HG03039 (cell line): ENCODE data around the gene ROBO1.
"Not testable (repeated sequence)": the region's sequence is repeated elsewhere in the genome, so short reads cannot be mapped to it uniquely, and the experiment has no call there.

Experiments
- ATAC-seq: cut with Tn5 transposase; IDR thresholded peaks from one replicate; pipeline ENCODE4 v1.9.1; 2021; ENCODE audit warnings: mild to moderate bottlenecking, moderate library complexity; ENCODE audit not compliant: unreplicated experiment

ROBO1 gene

DNA sequence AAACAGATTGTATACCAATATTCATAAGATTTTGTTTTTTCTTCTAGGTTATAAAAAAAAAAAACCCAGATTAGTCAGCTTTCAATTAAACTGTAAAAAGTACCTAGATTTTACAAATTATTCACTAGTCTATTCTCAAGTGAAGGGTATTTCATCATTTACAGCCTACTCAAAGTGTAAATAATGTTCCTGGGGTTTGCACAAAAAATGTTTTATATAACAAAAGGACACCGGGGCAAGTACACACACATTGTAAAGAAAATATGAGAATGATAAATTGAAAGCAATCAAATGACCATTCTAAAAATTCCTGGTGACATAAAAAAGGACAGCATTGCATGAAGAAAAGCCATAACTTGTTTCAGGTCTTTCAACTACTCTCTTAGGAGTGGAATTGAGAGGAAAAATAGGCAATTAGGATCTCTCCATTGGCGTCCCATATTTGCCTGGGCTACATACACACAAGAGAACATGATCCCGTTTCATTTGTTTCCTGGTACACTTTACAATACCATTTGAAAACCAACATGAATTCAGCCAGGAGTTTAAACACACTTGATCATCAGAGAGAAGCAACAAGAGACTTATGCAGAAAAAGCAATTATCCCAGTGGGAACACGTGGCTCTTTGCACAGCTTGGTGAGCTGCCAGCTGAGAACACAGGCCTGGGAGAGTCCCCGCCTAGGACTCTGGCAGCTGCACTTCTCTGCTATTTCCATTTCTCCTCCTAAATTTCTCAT is 1039.2 kb downstream of the ROBO1 start:
- no peak for ATAC-seq

DNA sequence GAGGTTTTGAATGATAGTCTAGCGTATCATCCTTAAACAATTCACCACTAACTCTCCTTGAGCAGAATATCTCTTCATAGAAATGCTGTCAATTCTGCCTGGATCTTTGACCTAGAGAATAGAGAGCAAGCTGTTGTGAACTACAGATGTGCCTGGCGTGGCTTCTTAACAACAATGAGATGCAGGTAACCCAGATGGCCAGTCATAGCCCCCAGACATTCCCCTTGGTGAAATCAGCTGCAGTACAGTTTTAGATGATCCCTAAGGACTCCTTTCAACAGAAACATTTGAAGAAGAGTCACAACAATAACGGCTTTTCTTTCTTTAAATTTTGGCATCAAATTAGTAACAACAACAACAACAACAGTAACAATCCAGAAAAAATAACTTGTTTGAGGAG is 1041.3 kb downstream of the ROBO1 start:
- ATAC-seq: no peak

DNA sequence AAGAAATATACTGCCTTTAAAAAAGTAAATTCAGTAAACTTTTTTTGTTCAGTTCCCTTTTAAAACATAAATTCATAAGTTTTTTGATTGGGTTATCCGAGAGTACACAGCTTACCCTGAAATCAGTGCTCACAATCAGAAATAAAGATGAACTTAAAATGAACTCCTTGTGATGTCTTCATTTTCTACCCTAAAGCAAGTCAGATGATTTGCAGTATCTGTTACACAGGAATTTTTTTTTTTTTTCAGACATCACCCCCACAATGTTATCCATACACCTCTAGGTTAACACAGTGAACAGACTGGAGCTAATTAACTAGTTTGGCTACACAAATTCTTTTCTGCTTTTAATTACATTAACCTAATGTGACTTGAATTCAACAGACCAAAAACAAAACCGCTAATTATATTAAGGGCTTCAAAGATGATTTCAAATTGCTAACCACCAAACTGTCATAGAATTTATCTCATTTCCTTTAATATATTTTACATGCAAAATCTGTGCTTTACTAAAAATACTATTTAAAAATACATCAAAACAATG is 1042.0 kb downstream of the ROBO1 start:
- no peak for ATAC-seq

DNA sequence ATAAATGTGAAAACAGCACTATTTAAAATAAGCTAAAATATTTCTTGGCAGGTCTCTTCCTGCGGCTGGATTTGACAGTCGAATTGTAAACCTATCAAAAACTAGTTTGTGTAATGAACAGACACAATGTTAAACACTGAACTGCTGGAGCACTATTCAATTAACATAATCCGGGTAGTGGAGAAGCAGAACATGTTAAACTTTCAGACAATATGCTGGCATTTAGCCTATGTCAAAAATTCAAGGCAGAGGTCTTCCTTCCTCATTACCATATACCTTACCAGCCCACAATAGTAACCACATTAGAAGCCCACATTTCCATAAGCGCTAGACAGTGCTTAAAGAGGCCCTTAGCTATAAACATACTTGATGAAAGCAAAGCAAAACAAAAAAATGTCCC is 1042.9 kb downstream of the ROBO1 start:
- no peak for ATAC-seq

DNA sequence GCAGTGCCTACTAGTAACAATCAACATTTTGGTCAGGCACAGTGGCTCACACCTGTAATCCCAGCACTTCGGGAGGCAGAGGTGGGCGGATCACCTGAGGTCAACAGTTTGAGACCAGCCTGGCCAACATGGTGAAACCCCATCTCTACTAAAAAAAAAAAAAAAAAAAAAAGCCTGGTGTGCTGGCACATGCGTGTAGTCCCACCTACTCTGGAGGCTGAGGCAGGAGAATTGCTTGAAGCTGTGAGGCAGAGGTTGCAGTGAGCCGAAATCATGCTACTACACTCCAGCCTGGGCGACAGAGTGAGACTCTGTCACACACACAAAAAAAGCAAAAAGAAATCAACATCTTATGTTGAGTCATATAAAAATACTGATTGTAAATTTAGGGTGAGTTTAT is 1043.4 kb downstream of the ROBO1 start:
- ATAC-seq: not testable (repeated sequence)

DNA sequence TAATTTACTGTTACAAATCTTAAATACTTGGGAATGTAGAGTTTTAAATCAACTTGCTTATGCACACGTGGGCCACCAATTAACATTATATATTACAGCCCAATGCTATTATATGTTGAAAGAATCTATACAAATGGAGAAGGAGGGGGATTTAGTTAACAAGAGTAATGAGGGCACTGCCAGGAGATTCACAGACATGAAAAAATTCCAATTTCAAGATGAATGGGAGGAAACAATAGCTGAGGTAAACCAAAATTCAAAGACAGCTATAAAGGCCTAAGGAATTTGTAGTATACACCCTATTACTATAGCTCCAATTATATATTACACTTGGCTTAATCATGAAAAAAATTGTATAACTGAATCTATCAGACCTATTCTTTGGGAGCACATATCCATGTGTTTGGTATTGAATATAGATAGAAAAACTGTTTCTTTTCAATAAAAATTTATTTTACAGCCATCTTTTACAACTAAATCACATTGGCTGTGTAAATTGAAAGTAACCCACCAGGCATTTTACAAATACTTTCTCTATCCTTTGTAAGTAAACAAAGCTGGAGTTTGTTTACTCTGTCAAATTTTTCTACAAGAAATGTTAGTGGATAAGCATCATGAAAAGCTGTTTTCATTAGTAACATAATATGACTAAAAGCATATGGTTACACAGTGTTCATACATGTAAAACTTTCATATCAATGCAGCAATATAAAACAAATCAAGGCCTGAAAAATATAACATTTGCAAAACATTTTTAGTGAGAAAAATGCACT is 1045.8 kb downstream of the ROBO1 start:
- no peak for ATAC-seq

DNA sequence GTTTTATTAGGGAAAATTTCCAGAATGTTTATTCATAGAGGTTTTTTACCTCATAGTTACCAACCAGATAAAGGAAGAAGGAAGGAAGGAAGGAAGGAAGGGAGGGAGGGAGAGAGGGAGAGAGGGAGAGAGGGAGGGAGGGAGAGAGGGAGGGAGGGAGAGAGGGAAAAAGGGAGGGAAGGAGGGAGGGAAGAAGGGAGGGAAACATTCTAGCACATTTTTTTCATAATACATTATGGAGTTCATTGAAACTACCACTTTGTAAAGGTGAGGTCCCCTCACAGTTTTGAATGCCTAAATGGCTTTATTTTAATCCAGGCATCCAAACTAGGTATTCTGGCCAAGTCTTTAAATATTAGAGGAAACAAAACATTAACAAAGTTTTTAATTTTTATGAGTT is 1049.1 kb downstream of the ROBO1 start:
- ATAC-seq: no peak

DNA sequence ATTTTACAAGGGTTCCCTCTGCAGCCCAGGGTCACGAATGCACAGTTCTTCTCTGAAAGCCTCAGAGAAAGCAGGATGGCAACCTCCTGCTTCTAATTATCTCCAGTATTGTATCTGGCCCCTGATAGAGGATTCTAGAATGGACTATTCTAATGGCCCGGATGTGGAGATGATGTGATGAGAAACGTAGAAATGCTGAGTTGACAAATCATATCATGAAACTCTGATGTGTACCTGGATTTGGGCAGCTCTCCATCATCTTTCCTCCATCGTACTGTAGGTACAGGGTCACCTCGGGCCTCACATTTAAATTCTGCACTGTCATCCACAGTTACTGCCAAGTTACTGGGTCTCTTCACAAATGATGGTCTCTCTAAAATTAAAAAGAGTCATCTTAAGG is 1050.8 kb downstream of the ROBO1 start:
- no peak for ATAC-seq

DNA sequence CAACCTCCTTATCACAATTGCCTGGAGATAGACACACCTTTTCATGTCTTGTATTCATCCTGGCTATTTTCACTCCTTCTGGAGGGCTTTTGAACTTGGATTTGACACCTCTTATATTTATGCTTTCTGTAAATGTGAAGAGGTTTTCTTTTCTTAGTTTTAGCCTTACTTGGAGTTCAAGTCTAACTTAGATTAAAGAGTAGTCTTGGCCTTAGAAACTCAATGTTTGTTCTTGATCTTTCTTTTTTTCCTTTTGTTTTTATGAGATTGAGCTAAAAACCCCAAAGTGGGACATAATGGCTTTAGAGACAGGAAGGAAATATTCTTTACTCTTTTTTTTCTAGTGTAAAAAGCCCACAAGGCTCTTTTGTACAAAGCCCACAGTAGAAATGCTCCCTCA is 1054.9 kb downstream of the ROBO1 start:
- ATAC-seq: no peak

DNA sequence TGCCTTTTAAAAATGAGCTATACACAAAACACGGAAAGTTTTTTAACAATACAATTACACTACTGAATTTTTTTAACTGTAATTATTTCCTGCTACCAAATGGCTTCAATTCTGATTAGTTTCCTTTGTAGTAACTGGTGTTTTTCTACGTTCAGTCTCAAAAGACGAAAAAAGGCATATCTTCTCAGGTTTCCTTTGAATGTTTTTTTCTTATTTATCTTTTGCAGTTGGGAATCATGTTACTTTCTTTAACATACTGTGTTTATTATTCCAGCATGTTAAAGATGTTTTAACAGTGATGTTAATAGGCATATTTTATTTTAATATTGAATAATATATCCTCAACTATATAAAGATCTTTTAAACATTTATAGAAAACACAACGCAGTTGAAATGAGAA is 1055.5 kb downstream of the ROBO1 start:
- ATAC-seq: no peak

DNA sequence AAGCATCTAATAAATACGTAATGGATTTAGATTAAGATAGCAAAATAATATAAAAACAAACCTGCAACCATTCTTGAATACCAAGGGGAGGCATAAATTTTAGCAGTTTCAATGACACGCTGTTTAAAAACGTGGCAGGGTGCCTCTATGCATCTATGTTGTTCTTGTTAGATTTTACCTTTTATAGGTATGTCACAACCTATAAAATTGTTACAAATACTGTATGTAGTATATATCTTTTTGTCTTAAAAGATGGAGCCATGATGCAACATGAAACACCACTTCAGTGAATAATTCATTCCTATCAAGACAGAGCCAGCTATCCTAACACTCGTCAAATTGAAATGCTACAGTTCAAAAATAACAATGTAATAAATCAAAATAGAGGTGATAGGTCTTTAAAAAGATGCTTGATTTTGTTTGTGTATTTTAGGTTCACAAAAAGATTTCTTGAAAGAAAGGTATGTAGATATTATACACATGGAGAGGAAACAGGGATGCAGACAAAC is 1059.2 kb downstream of the ROBO1 start:
- ATAC-seq: no peak

DNA sequence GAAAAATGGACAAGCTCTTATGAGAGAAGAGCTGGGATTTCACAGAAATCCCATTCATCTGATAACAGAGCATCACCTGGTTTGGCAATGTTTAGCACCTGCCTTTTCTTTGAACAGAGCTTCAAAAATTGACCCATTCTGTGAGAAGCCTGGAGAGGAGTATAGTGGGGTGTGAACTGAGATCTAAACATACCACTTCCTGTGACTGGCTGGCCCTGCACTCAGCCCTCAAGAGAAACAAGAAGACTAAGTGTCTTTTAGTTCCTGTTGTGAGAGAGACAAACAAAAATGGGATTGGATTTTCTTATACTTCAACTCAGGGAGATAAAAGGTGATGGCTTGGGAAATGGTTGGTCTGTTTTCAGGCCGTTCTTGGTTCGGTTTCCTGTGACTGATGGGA is 1060.2 kb downstream of the ROBO1 start:
- ATAC-seq: no peak

DNA sequence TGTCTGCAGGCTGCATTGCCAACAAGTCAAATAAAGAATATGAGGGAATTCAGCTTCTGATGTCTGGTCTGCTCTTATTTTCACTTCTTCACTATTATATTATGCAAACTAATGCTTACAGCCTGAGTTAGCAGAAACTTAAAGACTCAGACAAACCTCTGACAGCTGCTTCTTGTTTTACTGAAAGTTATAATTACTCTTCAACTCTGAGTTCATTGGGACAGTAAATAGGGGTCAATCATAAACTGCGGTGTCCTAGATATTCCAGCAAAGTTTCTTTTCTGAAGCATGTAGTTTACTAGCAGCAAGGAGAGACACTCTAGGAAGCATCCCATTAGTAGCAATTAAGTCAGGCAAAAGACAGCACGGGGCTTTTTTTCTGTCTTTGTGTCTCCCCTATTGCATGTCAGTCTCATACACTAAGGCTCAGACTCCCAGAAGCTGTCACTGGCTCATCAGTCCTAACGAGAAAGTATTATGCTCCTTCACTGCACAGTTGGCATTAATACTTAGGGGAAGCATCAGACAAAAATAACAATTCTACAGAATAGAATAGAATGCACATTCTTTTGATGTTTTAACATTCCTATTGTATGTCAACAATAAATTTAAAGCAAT is 1060.8 kb downstream of the ROBO1 start:
- ATAC-seq: no peak

DNA sequence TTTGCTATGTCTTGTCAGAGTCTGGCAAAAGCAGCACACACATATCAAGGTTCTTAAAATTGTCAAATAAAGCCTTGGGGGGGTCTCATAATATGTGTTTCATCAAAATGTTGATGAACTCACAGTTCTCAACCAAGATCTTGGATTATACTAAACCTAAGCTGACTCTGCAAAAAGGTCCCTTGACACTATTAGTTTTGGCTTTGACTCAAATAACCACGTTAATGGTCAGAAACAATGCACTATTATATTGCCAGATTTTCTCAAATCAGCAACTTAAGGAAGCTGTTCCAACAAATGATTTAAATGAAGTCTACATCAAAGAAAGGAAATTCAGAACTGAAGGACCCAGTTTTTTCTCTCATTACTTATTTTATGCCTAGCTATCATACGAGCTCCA is 1063.9 kb downstream of the ROBO1 start:
- no peak for ATAC-seq

DNA sequence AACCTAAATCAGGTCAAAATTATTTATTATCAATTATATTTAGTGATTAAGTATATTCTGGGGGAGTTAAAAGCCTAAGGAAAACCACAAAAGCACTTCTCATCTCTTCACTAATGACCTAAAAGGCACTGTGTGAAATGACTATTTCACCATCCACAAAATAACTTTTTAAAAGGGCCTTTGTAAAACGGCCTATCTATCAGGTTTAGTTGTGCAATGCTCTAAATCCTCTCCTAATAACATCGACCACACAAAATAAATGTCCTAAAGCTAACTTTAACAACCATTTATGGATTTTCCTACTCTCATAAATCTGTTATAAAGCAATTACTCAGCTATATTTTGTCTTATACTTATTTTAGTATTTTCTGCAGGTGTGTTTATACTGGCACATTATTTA is 1066.3 kb downstream of the ROBO1 start:
- ATAC-seq: no peak

DNA sequence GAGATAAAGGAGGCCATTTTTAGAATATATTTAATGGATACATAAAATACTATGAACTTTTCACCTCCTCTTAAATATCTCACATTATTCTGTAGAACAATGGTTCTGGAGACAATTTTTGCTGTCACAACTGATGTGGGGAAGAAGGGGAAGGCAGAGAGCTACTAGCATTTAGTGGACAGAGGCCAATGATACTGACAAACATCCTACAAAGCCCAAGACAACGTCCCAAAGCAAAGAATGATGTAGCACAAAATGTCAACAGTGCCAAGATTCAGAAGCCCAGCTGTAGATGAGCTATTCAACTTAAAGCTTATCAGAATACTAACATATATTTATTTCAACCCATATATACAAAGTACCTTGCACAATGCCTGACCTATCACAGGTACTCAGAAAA is 1069.4 kb downstream of the ROBO1 start:
- no peak for ATAC-seq

DNA sequence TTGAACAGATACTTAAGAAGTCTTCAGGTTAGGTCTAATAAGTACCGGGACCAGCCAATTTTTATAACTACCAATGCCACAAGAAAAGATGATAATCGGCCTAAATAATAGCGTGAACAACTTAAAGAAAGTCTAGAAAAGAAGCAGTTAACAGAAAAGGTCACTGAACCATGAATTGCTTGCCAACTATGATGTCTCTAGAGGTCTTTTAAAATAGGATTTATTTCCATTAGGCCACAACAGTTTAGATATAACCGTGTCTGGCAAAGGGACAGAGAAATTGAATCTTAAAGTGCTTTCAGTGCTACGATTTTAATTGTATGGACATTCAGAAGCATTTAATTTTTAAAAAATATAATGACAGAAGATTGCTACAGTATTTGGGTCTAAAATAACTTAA is 1070.4 kb downstream of the ROBO1 start:
- ATAC-seq: no peak

DNA sequence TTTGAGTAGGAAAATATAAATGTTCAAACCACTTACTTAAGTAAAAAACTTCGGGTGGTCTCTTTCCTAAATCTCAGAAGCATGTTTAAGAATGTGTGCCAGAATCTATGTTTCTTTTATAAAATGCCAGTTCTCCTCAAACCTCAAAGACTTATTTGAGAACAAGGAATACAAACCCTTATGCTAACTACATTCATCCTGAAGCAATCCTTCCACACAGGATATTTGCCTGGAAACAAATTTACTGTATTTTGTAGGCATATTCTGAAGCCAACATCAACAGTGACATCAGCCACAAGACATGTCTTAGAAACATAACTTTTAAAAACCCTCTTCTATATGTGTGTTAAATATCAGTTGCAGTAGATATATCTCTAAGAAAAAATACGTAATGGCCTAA is 1077.0 kb downstream of the ROBO1 start:
- ATAC-seq: no peak

DNA sequence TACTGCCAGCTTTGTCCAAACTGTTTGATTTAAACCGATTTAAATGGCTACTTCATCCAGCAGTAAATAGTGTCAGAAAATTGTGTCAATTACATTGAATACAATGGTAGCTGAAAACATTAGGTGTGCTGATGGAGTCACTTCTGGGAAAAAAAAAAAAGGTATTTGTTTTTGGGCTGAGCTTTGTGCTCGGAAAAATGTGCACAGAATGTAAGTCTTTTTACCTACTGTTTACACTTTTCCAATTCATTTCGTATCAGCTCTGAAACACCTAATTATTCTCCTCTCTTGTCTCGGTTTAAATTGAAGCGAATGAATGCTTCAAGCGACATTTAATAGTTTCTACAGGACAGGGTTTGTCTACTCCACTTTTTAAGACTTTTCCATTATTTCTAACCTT is 1078.4 kb downstream of the ROBO1 start:
- no peak for ATAC-seq

DNA sequence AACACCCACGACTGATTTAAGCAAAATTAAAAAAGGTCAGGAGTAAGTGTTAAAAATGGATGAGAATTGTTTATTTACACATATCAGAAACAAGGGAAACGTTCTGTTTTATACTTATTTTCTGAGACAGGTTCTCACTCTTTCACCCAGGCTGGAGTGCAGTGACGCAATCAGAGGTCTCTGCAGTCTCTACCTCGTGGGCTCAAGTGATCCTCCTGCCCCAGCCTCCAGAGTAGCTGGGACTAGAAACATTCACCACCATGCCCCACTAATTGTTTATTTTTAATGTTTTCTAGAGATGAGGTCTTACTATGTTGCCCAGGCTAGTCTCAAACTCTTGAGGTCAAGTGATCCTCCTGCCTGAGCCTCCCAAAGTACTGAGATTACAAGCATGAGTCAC is 1080.3 kb downstream of the ROBO1 start:
- ATAC-seq: no peak

DNA sequence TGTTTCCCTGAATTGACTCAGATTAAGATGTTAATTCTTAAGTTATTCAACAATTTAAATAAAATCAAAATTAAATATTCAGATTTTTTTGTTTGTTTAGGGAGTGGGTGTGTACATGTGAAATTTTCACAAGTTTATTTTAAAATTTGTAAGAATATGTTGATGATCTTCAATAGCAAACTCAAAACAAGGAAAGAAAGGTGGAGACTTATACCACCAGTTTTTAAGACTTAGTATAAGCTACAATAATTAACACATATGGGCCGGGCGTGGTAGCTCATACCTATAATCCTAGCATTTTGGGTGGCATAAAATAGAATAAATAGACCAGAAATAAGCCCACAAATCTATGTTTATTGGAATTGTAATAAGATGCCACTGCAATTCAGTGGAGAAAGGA is 1084.5 kb downstream of the ROBO1 start:
- no peak for ATAC-seq
